Urinary bladder (tissue), 4 donors: ENCODE results near the gene MAP2K1. TPM values are rescaled to one million over a fixed set of nuclear protein-coding genes. Genes with fewer than 3 reads are reported as not detected.

Source experiments
- DNase-seq: peaks from one replicate; pipeline ENCODE4 v3.0.0-alpha.2; 2015; ENCODE audit errors: extremely low spot score
- H3K27ac ChIP-seq: one replicate; pipeline ENCODE4 v1.5.1; 2013; ENCODE audit warnings: low read depth, mild to moderate bottlenecking, moderate library complexity
- H3K36me3 ChIP-seq: one replicate; pipeline ENCODE4 v1.6.1; 2013; ENCODE audit warnings: mild to moderate bottlenecking, moderate library complexity; ENCODE audit not compliant: insufficient read depth
- H3K4me1 ChIP-seq: one replicate; pipeline ENCODE4 v1.6.1; 2013; ENCODE audit warnings: mild to moderate bottlenecking, moderate library complexity; ENCODE audit not compliant: insufficient read depth
- H3K4me3 ChIP-seq: one replicate; pipeline ENCODE4 v1.5.1; 2013; ENCODE audit warnings: low read depth, low read length
- WGBS: extraction: QIAGEN DNeasy Blood & Tissue Kit; methylation state at CpG from one replicate; pipeline ENCODE4 v1.1.7; 2013; 5-methylcytosine and 5-hydroxymethylcytosine counted together
- polyA plus RNA-seq: library from polyadenylated mRNA; stranded (reverse); fragments of 200-250 nt; gene quantifications from one replicate; pipeline ENCODE4 v1.2.3, GENCODE V29; 2013
- total RNA-seq: library from RNA; depleted of rRNA; stranded (reverse); fragments of >200 nt; gene quantifications from one replicate; pipeline ENCODE4 v1.2.3, GENCODE V29; 2014
- donor health status: healthy with polysubstance abuse.
- donor health status: healthy.

MAP2K1 gene
- total and polyA plus RNA-seq, 2 donors = 17.8 to 44.1 TPM

- DNase-seq = no peak
- Histone ChIP-seq H3K27ac (no peak overlapping the region), H3K4me1 (no peaks in the 10 kb centered on the region), H3K4me3 (no peak overlapping the region), H3K36me3 (no peaks in the 10 kb centered on the region)
- 90% methylated on average over 5 of the region's 5 CpGs for WGBS
Measured at GRCh38 chr15:66403323-66403722, 16.6 kb downstream of the MAP2K1 start.

- no peak overlapping the region for H3K4me3 ChIP-seq
- H3K4me1 ChIP-seq = no peaks in the 10 kb centered on the region
- no peaks in the 10 kb centered on the region for H3K36me3 ChIP-seq
- no peak for DNase-seq
- H3K27ac ChIP-seq = no peak overlapping the region
- WGBS = 88% methylated on average over 8 of the region's 8 CpGs
Measured at GRCh38 chr15:66404122-66404521, 17.4 kb downstream of the MAP2K1 start.

- H3K27ac ChIP-seq = no peak overlapping the region
Measured at GRCh38 chr15:66404532-66404931, 17.8 kb downstream of the MAP2K1 start.

GRCh38 chr15:66405007-66405406, 18.3 kb downstream of the MAP2K1 start:
- DNase-seq = no peak
- 82% methylated on average over 2 of the region's 2 CpGs for whole genome bisulfite sequencing
- Histone ChIP-seq H3K4me1 (no peaks in the 10 kb centered on the region), H3K4me3 (no peak overlapping the region), H3K27ac (no peak overlapping the region), H3K36me3 (no peaks in the 10 kb centered on the region)

More at GRCh38 chr15:66404532-66404931, 17.8 kb downstream of the MAP2K1 start:
- WGBS = 75% methylated on average over 7 of the region's 7 CpGs
- no peak for DNase-seq
- Histone ChIP-seq H3K36me3 (no peaks in the 10 kb centered on the region), H3K4me3 (no peak overlapping the region), H3K4me1 (no peaks in the 10 kb centered on the region)

GRCh38 chr15:66405615-66406014, 18.9 kb downstream of the MAP2K1 start:
- H3K4me3 ChIP-seq = no peak overlapping the region
- H3K27ac ChIP-seq = no peak overlapping the region
- no peak for DNase-seq
- 68% methylated on average over 3 of the region's 3 CpGs for WGBS
- no peaks in the 10 kb centered on the region for H3K36me3 ChIP-seq
- no peaks in the 10 kb centered on the region for H3K4me1 ChIP-seq

- no peaks in the 10 kb centered on the region for H3K36me3 ChIP-seq
- 89% methylated on average over 4 of the region's 4 CpGs for WGBS
- H3K4me1 ChIP-seq = no peaks in the 10 kb centered on the region
- H3K27ac ChIP-seq = no peak overlapping the region
- no peak for DNase-seq
- no peak overlapping the region for H3K4me3 ChIP-seq
Measured at GRCh38 chr15:66408254-66408653, 21.5 kb downstream of the MAP2K1 start.

- 88% methylated on average over 8 of the region's 8 CpGs for WGBS
- H3K4me3 ChIP-seq = no peak overlapping the region
- H3K36me3 ChIP-seq = no peaks in the 10 kb centered on the region
- no peak for DNase-seq
- H3K4me1 ChIP-seq = no peaks in the 10 kb centered on the region
- H3K27ac ChIP-seq = no peak overlapping the region
Measured at GRCh38 chr15:66408675-66409282, 22.1 kb downstream of the MAP2K1 start.

GRCh38 chr15:66409565-66410108, 22.9 kb downstream of the MAP2K1 start:
- 88% methylated on average over 3 of the region's 3 CpGs for WGBS
- no peak overlapping the region for H3K4me3 ChIP-seq
- no peak overlapping the region for H3K27ac ChIP-seq
- no peak for DNase-seq
- H3K4me1 ChIP-seq = no peaks in the 10 kb centered on the region
- no peaks in the 10 kb centered on the region for H3K36me3 ChIP-seq

GRCh38 chr15:66411190-66411589, 24.5 kb downstream of the MAP2K1 start:
- no peaks in the 10 kb centered on the region for H3K36me3 ChIP-seq
- H3K27ac ChIP-seq = no peak overlapping the region
- no peak for DNase-seq

GRCh38 chr15:66412220-66412619, 25.5 kb downstream of the MAP2K1 start:
- no peak for DNase-seq
- no peaks in the 10 kb centered on the region for H3K4me1 ChIP-seq
- no peak overlapping the region for H3K4me3 ChIP-seq
- no peak overlapping the region for H3K27ac ChIP-seq
- no peaks in the 10 kb centered on the region for H3K36me3 ChIP-seq
- WGBS = 74% methylated on average over 3 of the region's 3 CpGs

More at GRCh38 chr15:66411190-66411589, 24.5 kb downstream of the MAP2K1 start:
- Histone ChIP-seq H3K4me1 (no peaks in the 10 kb centered on the region), H3K4me3 (no peak overlapping the region)

- DNase-seq = no peak
- Histone ChIP-seq H3K27ac (no peak overlapping the region), H3K36me3 (no peaks in the 10 kb centered on the region), H3K4me3 (no peak overlapping the region), H3K4me1 (no peaks in the 10 kb centered on the region)
- 95% methylated on average over 1 of the region's 1 CpG for WGBS
Measured at GRCh38 chr15:66413579-66413978, 26.9 kb downstream of the MAP2K1 start.

GRCh38 chr15:66415360-66415759, 28.6 kb downstream of the MAP2K1 start:
- H3K4me3 ChIP-seq = no peak overlapping the region
- DNase-seq = no peak
- no peaks in the 10 kb centered on the region for H3K4me1 ChIP-seq
- no peaks in the 10 kb centered on the region for H3K36me3 ChIP-seq
- no peak overlapping the region for H3K27ac ChIP-seq

- Histone ChIP-seq H3K36me3 (no peaks in the 10 kb centered on the region), H3K27ac (no peak overlapping the region), H3K4me1 (no peaks in the 10 kb centered on the region), H3K4me3 (no peak overlapping the region)
- WGBS = 43% methylated on average over 5 of the region's 5 CpGs
- no peak for DNase-seq
Measured at GRCh38 chr15:66417736-66418135, 31.0 kb downstream of the MAP2K1 start.

GRCh38 chr15:66419471-66419870, 32.8 kb downstream of the MAP2K1 start:
- H3K4me1 ChIP-seq = no peaks in the 10 kb centered on the region
- no peak overlapping the region for H3K4me3 ChIP-seq
- no peak for DNase-seq
- H3K36me3 ChIP-seq = no peaks in the 10 kb centered on the region
- no peak overlapping the region for H3K27ac ChIP-seq
- WGBS = 97% methylated on average over 3 of the region's 3 CpGs

- no peak for DNase-seq
- Histone ChIP-seq H3K27ac (no peak overlapping the region), H3K4me3 (no peak overlapping the region), H3K36me3 (no peaks in the 10 kb centered on the region), H3K4me1 (no peaks in the 10 kb centered on the region)
- 94% methylated on average over 4 of the region's 4 CpGs for WGBS
Measured at GRCh38 chr15:66422347-66422746, 35.6 kb downstream of the MAP2K1 start.
